OCI-LY3 (cell line): ENCODE measurements around the gene CADM2.

Experiments used
- EZH2phosphoT487 ChIP-seq: fragments of 200-600 bp; shearing (Covaris generic); IDR thresholded peaks from 2 replicates; pipeline ENCODE4 v1.6.1; 2018; ENCODE audit warnings: antibody characterized with exemption, mixed run types, low read depth
- TF ChIP-seq, protein P1 (sequence below): fragments of 200-600, 300-600 bp; sonication (generic); IDR thresholded peaks from 2 replicates; pipeline ENCODE4 v1.5.1; 2014; ENCODE audit warnings: antibody characterized with exemption, low read length, low read depth

DNA sequence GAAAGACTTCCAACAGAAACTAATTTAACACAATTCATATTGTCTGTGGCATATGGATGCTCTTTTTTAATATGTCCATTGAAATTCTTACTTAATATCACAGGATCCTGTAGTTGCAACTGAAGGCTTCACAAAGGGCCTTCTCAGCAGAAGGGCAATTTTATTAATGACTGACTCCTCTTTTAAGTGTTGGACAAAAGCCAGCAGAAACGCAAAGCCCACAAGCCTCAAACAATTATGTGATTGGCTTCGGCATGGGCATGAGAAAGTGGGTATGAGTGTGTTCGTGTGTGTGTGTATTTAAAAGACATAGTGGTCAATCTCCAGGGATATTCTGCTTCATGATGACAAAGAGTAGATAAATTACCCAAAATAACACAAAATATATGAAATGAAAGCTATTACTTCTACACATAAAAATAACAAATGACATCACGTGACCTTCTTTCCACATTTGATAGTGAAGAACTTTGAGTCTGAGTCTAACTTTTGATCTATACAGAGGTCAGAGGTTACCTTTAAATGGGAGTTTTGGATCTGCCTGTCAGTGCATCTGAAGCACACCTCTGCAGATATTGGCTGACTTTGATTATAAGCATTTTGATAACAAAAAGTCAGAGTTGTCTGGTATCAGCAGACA lies 496.9 kb downstream of the CADM2 start:
- TF ChIP-seq, protein P1, sequence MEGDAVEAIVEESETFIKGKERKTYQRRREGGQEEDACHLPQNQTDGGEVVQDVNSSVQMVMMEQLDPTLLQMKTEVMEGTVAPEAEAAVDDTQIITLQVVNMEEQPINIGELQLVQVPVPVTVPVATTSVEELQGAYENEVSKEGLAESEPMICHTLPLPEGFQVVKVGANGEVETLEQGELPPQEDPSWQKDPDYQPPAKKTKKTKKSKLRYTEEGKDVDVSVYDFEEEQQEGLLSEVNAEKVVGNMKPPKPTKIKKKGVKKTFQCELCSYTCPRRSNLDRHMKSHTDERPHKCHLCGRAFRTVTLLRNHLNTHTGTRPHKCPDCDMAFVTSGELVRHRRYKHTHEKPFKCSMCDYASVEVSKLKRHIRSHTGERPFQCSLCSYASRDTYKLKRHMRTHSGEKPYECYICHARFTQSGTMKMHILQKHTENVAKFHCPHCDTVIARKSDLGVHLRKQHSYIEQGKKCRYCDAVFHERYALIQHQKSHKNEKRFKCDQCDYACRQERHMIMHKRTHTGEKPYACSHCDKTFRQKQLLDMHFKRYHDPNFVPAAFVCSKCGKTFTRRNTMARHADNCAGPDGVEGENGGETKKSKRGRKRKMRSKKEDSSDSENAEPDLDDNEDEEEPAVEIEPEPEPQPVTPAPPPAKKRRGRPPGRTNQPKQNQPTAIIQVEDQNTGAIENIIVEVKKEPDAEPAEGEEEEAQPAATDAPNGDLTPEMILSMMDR = no peak
- no peak for TF ChIP-seq EZH2phosphoT487
